Ishikawa (cell line): Measurements from ENCODE around the gene CYSTM1.

ENCODE experiments used
- CEBPB ChIP-seq: IDR thresholded peaks from 2 replicates; pipeline ENCODE4 v1.6.1; 2012
- CREB1 ChIP-seq: IDR thresholded peaks from 2 replicates; pipeline ENCODE4 v1.6.1; 2012; ENCODE audit warnings: low read depth
- EGR1 ChIP-seq: IDR thresholded peaks from 2 replicates; pipeline ENCODE4 v1.6.1; 2012
- EP300 ChIP-seq: IDR thresholded peaks from 2 replicates; pipeline ENCODE4 v1.6.1; 2012; ENCODE audit warnings: borderline replicate concordance
- FOXM1 ChIP-seq: IDR thresholded peaks from 2 replicates; pipeline ENCODE4 v1.6.1; 2012; ENCODE audit warnings: low read depth, borderline replicate concordance
- MAX ChIP-seq: IDR thresholded peaks from 2 replicates; pipeline ENCODE4 v1.6.1; 2012
- NFIC ChIP-seq: IDR thresholded peaks from 2 replicates; pipeline ENCODE4 v1.6.1; 2012
- RAD21 ChIP-seq: IDR thresholded peaks from 2 replicates; pipeline ENCODE4 v1.6.1; 2012; ENCODE audit warnings: low read depth
- REST ChIP-seq: IDR thresholded peaks from 2 replicates; pipeline ENCODE4 v1.6.1; 2012; ENCODE audit warnings: low read depth, mild to moderate bottlenecking
- TAF1 ChIP-seq: IDR thresholded peaks from 2 replicates; pipeline ENCODE4 v1.6.1; 2012; ENCODE audit warnings: low read depth, mild to moderate bottlenecking
- TCF12 ChIP-seq: IDR thresholded peaks from 2 replicates; pipeline ENCODE4 v1.6.1; 2012; ENCODE audit warnings: low read depth
- TEAD4 ChIP-seq: IDR thresholded peaks from 2 replicates; pipeline ENCODE4 v1.6.1; 2012
- USF1 ChIP-seq: IDR thresholded peaks from 2 replicates; pipeline ENCODE4 v1.6.1; 2012
- YY1 ChIP-seq: IDR thresholded peaks from 2 replicates; pipeline ENCODE4 v1.6.1; 2012; ENCODE audit warnings: low read depth
- ZBTB7A ChIP-seq: IDR thresholded peaks from 2 replicates; pipeline ENCODE4 v1.6.1; 2012; ENCODE audit warnings: low read depth

The CYSTM1 gene

GRCh38 chr5:140205216-140205615 lies 30.2 kb downstream of the CYSTM1 start:
- TF ChIP-seq FOXM1, result no peak
- no peak for TF ChIP-seq TEAD4

GRCh38 chr5:140205952-140206351 lies 31.0 kb downstream of the CYSTM1 start:
- TF ChIP-seq USF1 (no peak), CREB1 (no peak), RAD21 (no peak), NFIC (no peak), ZBTB7A (no peak), CEBPB (no peak), FOXM1 (no peak), TCF12 (no peak)

- TF ChIP-seq TCF12 (no peak), ZBTB7A (no peak), FOXM1 (no peak), REST (no peak), MAX (no peak), TEAD4 (no peak)
Observed at GRCh38 chr5:140207250-140207964, 32.4 kb downstream of the CYSTM1 start.

- TF ChIP-seq ZBTB7A (no peak), MAX (no peak), TEAD4 (no peak), RAD21 (no peak), EGR1 (no peak), TAF1 (no peak), REST (no peak), FOXM1 (no peak), USF1 (no peak), CEBPB (no peak)
Observed at GRCh38 chr5:140208065-140208464, 33.1 kb downstream of the CYSTM1 start.

- TF ChIP-seq FOXM1, result no peak
- no peak for TF ChIP-seq TCF12
- no peak for TF ChIP-seq CREB1
- TF ChIP-seq MAX, result no peak
- TF ChIP-seq TAF1, result no peak
- no peak for TF ChIP-seq CEBPB
Observed at GRCh38 chr5:140213370-140213983, 38.5 kb downstream of the CYSTM1 start.

- TF ChIP-seq RAD21 (no peak), CEBPB (no peak), ZBTB7A (no peak), EGR1 (no peak), CREB1 (no peak)
Observed at GRCh38 chr5:140214831-140215230, 39.8 kb downstream of the CYSTM1 start.

GRCh38 chr5:140215276-140215675 lies 40.3 kb downstream of the CYSTM1 start:
- no peak for TF ChIP-seq EGR1
- no peak for TF ChIP-seq NFIC
- no peak for TF ChIP-seq EP300
- no peak for TF ChIP-seq YY1
- no peak for TF ChIP-seq REST
- TF ChIP-seq CEBPB, result no peak
- TF ChIP-seq ZBTB7A, result no peak
- TF ChIP-seq TEAD4, result no peak
